ENCODE data around the gene RPA3. TPM values are rescaled to one million over a fixed set of nuclear protein-coding genes. Genes with fewer than 3 reads are reported as not detected.

RPA3 gene
- total RNA-seq, 1 experiment from 2014 or later, result 108 TPM

GRCh38 chr7:7706556-7707172, 11.7 kb downstream of the RPA3 start:
- H3K27me3 ChIP-seq (ENCODE audit: insufficient read depth, low read length), result no peaks in the 10 kb centered on the region
- Mint-ChIP-seq H3K36me3 (ENCODE audit: insufficient read depth in 1 of 3, low read depth in 3 of 3) (no peaks in the 10 kb centered on the region; a peak in 1 of 7 replicates), H3K27ac (0 out of 7 replicates have a peak overlapping the region, but pooled peaks of 1 of the 3 experiments have one; percentile 5), H3K4me3 (no peak overlapping the region), H3K27me3 (ENCODE audit: low read depth) (no peaks in the 10 kb centered on the region), H3K4me1 (peaks cover 50 to 52% of the 10 kb centered on the region in 2 experiments), H3K9me3 (no peaks in the 10 kb centered on the region)
- H3K9me3 ChIP-seq (ENCODE audit: control insufficient read depth, low read depth, low read length), result no peaks in the 10 kb centered on the region
- no peak overlapping the region for H3K4me2 ChIP-seq (ENCODE audit: insufficient read depth, insufficient read length, low read length)
- H4K5ac ChIP-seq (ENCODE audit: insufficient read length, low read depth, low read length), result no peak overlapping the region
- no peak overlapping the region for H3K27ac ChIP-seq (ENCODE audit: insufficient read length, low read depth, low read length)
- H3K4ac ChIP-seq (ENCODE audit: low read depth, low read length), result no peak overlapping the region
- no peak overlapping the region for H2BK12ac ChIP-seq (ENCODE audit: insufficient read length, low read depth, low read length)
- DNase-seq, result no peak
- TF ChIP-seq CTCF (conservative IDR thresholded peaks at IDR 0.05), result no peak
- H3K23me2 ChIP-seq (ENCODE audit: insufficient read length, low read depth, low read length, poor library complexity, severe bottlenecking), result no peaks in the 10 kb centered on the region
- no peaks in the 10 kb centered on the region for H4K20me1 ChIP-seq (ENCODE audit: control insufficient read depth, insufficient read depth, insufficient read length)
- H3K14ac ChIP-seq (ENCODE audit: insufficient read depth, low read length), result no peak overlapping the region
- H2AK5ac ChIP-seq (ENCODE audit: insufficient read length, low read length), result no peak overlapping the region
- no CpG with 5 or more reads among the region's 4 CpGs for WGBS (ENCODE audit: extremely low coverage, insufficient read length, low lambda C conversion rate)
- no peak overlapping the region for H4K91ac ChIP-seq (ENCODE audit: insufficient read length, low read depth, low read length)
- no peak overlapping the region for H2BK120ac ChIP-seq (ENCODE audit: low read depth, low read length, poor library complexity, severe bottlenecking)
- no peak overlapping the region for H2BK5ac ChIP-seq (ENCODE audit: insufficient read length, low read length)
- H3K56ac ChIP-seq (ENCODE audit: insufficient read length, low read depth, low read length), result no peak overlapping the region
- H2AFZ ChIP-seq (ENCODE audit: low read length), result no peak overlapping the region
- H4K8ac ChIP-seq (replicated peaks; ENCODE audit: insufficient read length, low read depth, low read length), result no peak overlapping the region
- H3K23ac ChIP-seq (ENCODE audit: insufficient read length, low read depth, low read length), result no peak overlapping the region
- H2BK20ac ChIP-seq (ENCODE audit: low read depth, low read length, poor library complexity, severe bottlenecking), result no peak overlapping the region
- H2BK15ac ChIP-seq (ENCODE audit: low read depth, low read length), result no peak overlapping the region
- no peak overlapping the region for H3K9ac ChIP-seq (ENCODE audit: extremely low read depth, insufficient read length, low read length)
- no peak overlapping the region for H3K18ac ChIP-seq (ENCODE audit: insufficient read length, low read depth, low read length)
- H3K79me2 ChIP-seq (ENCODE audit: insufficient read depth, low read length), result no peaks in the 10 kb centered on the region
- H3K4me1 ChIP-seq (ENCODE audit: insufficient read depth, low read length), result peaks cover 2% of the 10 kb centered on the region; the same call in 1 of the 2 replicates
- H3K79me1 ChIP-seq (ENCODE audit: insufficient read depth, low read depth, low read length, poor library complexity, severe bottlenecking), result no peaks in the 10 kb centered on the region
- H3T11ph ChIP-seq (ENCODE audit: low read length), result no peak overlapping the region
